Measurements from ENCODE around the gene SIPA1. TPM values are rescaled to one million over a fixed set of nuclear protein-coding genes. Genes with fewer than 3 reads are reported as not detected.

SIPA1 gene, protein sequence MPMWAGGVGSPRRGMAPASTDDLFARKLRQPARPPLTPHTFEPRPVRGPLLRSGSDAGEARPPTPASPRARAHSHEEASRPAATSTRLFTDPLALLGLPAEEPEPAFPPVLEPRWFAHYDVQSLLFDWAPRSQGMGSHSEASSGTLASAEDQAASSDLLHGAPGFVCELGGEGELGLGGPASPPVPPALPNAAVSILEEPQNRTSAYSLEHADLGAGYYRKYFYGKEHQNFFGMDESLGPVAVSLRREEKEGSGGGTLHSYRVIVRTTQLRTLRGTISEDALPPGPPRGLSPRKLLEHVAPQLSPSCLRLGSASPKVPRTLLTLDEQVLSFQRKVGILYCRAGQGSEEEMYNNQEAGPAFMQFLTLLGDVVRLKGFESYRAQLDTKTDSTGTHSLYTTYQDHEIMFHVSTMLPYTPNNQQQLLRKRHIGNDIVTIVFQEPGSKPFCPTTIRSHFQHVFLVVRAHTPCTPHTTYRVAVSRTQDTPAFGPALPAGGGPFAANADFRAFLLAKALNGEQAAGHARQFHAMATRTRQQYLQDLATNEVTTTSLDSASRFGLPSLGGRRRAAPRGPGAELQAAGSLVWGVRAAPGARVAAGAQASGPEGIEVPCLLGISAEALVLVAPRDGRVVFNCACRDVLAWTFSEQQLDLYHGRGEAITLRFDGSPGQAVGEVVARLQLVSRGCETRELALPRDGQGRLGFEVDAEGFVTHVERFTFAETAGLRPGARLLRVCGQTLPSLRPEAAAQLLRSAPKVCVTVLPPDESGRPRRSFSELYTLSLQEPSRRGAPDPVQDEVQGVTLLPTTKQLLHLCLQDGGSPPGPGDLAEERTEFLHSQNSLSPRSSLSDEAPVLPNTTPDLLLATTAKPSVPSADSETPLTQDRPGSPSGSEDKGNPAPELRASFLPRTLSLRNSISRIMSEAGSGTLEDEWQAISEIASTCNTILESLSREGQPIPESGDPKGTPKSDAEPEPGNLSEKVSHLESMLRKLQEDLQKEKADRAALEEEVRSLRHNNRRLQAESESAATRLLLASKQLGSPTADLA
- 100 to 1,000 TPM; 243 to 252 TPM for total RNA-seq

DNA sequence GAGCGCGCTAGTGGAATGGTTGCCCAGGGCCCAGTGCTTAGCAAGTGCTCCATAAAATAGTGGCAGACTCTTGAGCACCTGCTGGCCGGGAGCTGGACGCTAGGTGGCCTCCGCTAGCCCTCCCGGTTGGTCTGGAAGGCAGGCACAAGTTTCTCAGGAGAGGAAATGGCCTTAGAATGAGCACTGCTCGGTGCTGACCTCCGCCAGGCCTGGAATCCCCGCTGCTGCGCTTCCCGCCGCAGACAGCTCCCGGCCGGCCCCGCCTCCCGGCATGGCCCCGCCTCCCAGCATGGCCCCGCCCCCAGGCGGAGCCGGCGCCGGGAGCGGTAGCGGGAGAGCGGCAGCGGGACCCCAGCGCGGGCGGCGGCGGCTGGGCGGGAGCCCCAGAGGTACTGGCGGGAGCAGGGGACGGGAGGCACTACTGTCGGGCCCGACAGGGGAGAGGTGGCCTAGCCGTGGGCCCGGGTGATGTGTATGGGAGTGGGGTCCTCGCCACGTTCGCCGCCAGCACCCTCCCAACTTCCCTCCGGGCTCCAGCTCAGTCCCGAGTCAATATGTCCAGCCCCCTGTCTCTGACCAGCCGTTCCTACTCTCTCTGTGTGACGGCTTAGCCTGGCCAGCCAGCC, at the start of gene SIPA1:
SIPA1 (plus strand) TSS at position 308 of the 626 bp plus-strand sequence. CDS start 2,821 bp downstream, outside the sequence.

DNA sequence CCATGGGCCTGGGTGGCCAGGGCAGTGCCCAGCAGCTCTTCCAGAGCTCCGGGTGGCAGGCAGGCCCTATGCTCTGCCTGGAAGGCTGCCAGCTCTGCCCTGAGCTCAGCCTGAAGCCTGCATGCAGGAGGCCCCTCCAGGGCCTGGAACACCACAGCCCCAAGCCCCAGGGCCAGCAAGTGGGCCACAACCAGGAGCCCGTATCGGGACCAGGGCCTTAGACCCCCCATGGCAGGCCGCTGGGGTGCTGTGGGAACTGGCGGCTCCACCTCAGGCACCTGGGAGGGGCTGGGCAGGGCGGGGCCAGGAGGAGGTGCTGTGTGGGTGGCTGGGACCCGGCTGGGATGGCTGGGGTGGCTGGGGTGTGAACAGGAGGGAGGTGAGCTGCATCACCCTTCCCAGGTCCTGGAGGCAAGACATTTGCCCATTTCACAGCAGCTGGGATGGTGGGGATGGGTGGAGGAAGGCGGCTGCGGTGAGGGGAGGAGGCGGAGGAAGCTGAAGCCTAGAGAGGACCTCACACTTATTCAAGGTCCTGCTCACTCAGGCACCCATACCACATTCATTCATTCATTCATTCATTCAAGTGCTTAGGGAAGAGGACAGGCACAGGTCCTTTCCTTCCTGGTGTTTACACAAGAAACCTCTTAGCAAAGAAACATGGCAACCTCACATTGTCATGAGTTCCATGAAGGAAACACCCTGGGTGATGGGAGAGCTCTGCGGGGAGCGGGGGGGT, 42.2 kb upstream of the SIPA1 start, which contains the start of gene KCNK7:
KCNK7 (minus strand) TSS at position 258 of the 739 bp plus-strand sequence; CDS start at position 230, 28 bp downstream.

DNA sequence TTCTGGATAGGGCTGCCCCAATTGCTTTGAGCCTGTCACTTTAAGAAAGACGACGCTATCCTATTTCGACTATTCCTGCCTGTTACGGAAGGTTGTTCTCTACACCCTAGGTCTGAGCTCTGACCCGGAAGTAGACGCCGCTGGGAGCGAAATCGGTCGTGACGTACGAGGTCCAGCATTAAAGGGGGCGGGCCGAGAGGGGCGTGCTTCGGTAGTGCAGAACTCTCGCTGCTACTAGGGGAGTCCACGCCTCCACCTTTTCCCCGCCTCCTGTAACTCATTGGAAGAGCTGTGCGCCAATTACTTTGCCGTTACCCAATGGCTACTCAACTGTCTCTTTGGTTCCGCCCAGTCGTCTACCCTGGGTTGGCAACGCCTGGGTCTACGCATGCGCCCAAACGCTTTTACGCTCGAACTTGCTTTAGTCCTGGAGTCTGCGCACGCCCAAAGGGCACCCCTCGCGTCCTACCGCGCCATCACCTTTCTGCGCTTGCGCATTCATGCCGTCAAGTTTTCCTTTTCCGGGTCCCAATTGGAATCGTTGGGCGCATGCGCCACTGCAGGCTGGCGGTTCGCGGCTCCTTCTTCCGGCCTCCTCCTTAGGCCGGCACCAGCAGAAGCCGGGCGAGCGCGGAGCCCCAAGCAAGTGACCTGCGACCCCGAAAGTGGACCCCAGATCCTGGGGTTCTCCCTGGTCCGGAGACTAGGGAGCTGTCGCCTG, 22.5 kb upstream of the SIPA1 start, which contains the start of gene PCNX3:
PCNX3 (plus strand) TSS at position 548 of the 721 bp plus-strand sequence. CDS start 536 bp downstream, outside the sequence.

DNA sequence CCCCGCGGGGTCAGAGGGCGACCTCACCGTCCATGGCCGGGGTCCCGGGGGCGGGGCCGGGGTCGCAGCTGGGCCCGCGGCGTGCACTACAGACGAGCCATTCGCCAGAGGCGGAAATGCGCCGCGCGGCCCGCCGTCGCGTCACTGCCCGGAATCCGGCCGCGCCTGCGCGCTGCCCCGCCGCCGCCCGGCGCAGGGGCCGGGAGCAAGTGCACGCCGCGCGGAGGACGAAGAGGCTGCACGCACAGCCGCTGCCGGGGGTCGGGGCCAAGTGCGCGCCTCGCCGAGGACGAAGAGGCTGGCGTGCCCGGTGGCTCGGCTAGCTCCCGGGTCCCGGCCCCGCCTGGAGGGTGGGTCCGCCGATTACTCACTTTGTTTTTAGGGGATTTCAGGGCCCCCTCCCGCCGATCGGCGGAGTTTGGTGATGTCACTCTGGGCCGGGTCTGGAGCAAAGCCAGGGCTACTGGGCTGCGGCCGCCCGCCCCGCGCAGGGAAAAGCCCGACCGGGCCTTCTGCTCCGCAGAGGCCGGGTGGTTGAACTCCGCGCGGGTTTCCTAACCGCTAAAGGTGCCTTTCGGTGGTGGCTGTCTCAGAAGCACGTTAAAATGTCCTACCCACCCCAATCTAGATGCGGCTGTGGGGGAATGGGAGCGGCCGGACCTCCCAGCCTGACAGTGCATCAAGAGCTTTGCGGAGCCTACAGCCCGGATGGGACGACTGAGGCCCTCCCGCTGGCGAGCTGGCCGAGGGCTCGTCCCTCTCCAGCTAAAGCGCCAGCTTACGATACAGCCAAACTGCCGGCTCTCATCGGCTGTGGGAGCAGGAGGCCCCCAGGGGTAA, 25.1 kb downstream of the SIPA1 start, which contains the start of gene RELA:
RELA (minus strand) TSS at position 118 of the 840 bp plus-strand sequence; CDS start at position 34, 84 bp downstream.

Small RNAs within 50 kb of the gene (microRNA-seq; reads per million reads assigned to microRNA genes)
- 0.63 reads per million for gene MIR4489 (ENCODE audit: borderline microRNAs expressed, borderline replicate concordance)
- not detected for gene MIR4690 (ENCODE audit: borderline microRNAs expressed, borderline replicate concordance)

Other genes starting within 250 kb of the SIPA1 start
- gene NEAT1, start 215.3 kb upstream of the SIPA1 start, total RNA-seq = 100 to 1,000 TPM; 658 to 899 TPM
- gene MALAT1, start 139.1 kb upstream of the SIPA1 start, total RNA-seq = 1,000 to 10,000 TPM; 6,276 to 7,533 TPM
- gene SCYL1, start 113.0 kb upstream of the SIPA1 start, total RNA-seq = 10 to 100 TPM; 56.9 to 59.3 TPM
- 10 to 100 TPM; 84.0 to 91.3 TPM for gene LTBP3, start 79.7 kb upstream of the SIPA1 start, total RNA-seq
- 10 to 100 TPM; 28.0 to 29.7 TPM for gene ZNRD2, start 67.6 kb upstream of the SIPA1 start, total RNA-seq
- gene FAM89B, start 65.6 kb upstream of the SIPA1 start, total RNA-seq = 10 to 100 TPM; 33.8 to 38.7 TPM
- gene EHBP1L1, start 62.0 kb upstream of the SIPA1 start, total RNA-seq = 10 to 100 TPM; 81.9 to 82.0 TPM
- gene KCNK7, start 42.3 kb upstream of the SIPA1 start, total RNA-seq = 1 to 10 TPM; 1.0 to 1.1 TPM
- 10 to 100 TPM; 57.3 to 58.1 TPM for gene MAP3K11, start 23.9 kb upstream of the SIPA1 start, total RNA-seq
- 10 to 100 TPM; 41.9 to 42.4 TPM for gene PCNX3, start 22.3 kb upstream of the SIPA1 start, total RNA-seq
- gene RELA, start 24.8 kb downstream of the SIPA1 start, total RNA-seq = 10 to 100 TPM; 82.7 to 90.8 TPM
- 10 to 100 TPM; 68.4 to 71.1 TPM for gene KAT5, start 74.2 kb downstream of the SIPA1 start, total RNA-seq
- gene RNASEH2C, start 82.7 kb downstream of the SIPA1 start, total RNA-seq = 10 to 100 TPM; 75.3 to 79.9 TPM
- 10 to 100 TPM; 27.3 to 28.2 TPM for gene AP5B1, start 142.9 kb downstream of the SIPA1 start, total RNA-seq
- gene OVOL1, start 149.0 kb downstream of the SIPA1 start, total RNA-seq = under 1 TPM; 0.48 to 0.55 TPM
- 1 to 10 TPM; 1.5 to 2.2 TPM for gene SNX32, start 195.9 kb downstream of the SIPA1 start, total RNA-seq
- gene CFL1, start 220.1 kb downstream of the SIPA1 start, total RNA-seq = 1,000 to 10,000 TPM; 1,544 to 1,547 TPM
- gene MUS81, start 222.3 kb downstream of the SIPA1 start, total RNA-seq = 10 to 100 TPM; 78.8 to 92.6 TPM
- gene EFEMP2, start 234.7 kb downstream of the SIPA1 start, total RNA-seq = 10 to 100 TPM; 10.5 to 12.1 TPM
- gene CTSW, start 241.7 kb downstream of the SIPA1 start, total RNA-seq = 10 to 100 TPM; 47.0 to 47.2 TPM